ENCODE data around the gene PHLDB3. TPM values are rescaled to one million over a fixed set of nuclear protein-coding genes. Genes with fewer than 3 reads are reported as not detected.

Gene PHLDB3
- total and polyA plus RNA-seq, 2 of the 13 experiments (the other 11 are each of a cell fraction or from before 2014, with no cell fraction given), result 11.3 to 14.5 TPM

GRCh38 chr19:43464134-43464775 lies 40.3 kb downstream of the PHLDB3 start:
- H3K9ac ChIP-seq (ENCODE audit: insufficient read depth, low read depth, low read length), result peak overlapping the region; percentile 53
- H3K27ac ChIP-seq (ENCODE audit: extremely low read length, insufficient read depth, low read length), result peak overlapping the region; percentile 64
- intact Hi-C loops (cut with micrococcal nuclease; ENCODE audit: unreplicated experiment), result no loop called here
- no TSS peak for BruUV-seq (replicated peaks)
- WGBS (ENCODE audit: low lambda C conversion rate), result 3% methylated on average over 8 of the region's 33 CpGs
- H3K36me3 ChIP-seq (replicated peaks in 1 of 2; ENCODE audit: control insufficient read depth in 1 of 2, insufficient read depth in 2 of 2, low read length in 2 of 2), result no peaks in the 10 kb centered on the region
- H3K4me1 ChIP-seq (ENCODE audit: insufficient read depth, low read length), result peaks cover 59% of the 10 kb centered on the region
- no peaks in the 10 kb centered on the region for H3K79me2 ChIP-seq (ENCODE audit: insufficient read depth, low read length)
- ChIA-PET POLR2A (interaction anchor here (1.0 to 2.6 kb wide), 8 partner anchors 9 to 204 kb away, joined by 4 to 47 read pairs (median 8); partner anchors contain the start of gene PHLDB3), CTCF (ENCODE audit: low intra/inter-chr PET ratio, low total read pairs) (no interaction called here)
- no peaks in the 10 kb centered on the region for H3K9me3 ChIP-seq (ENCODE audit: low read length)
- FAIRE-seq (no peak), DNase-seq (ENCODE audit: low spot score) (no peak), ATAC-seq (peak; percentile 65)
- H3K27me3 ChIP-seq (ENCODE audit: control insufficient read depth in 1 of 2, insufficient read depth in 2 of 2, low read length in 2 of 2), result no peaks in the 10 kb centered on the region
- in situ Hi-C loops (cut with HindIII; ENCODE audit: extremely low pct_ligation_motif_present, low pct_unique_long_range_greater_than_20kb), result no loop called here
- peak overlapping the region; percentile 88 for H2AFZ ChIP-seq (ENCODE audit: low read length)
- peak overlapping the region; percentile 70 to 84 (median 73) for H3K4me3 ChIP-seq (replicated peaks in 1 of 3; ENCODE audit: insufficient read depth in 1 of 3, low read depth in 2 of 3, low read length in 3 of 3)
- peak overlapping the region; percentile 99 for H3K4me2 ChIP-seq (ENCODE audit: low read depth, low read length)
- H4K20me1 ChIP-seq (ENCODE audit: insufficient read depth, low read length), result no peaks in the 10 kb centered on the region
- TF ChIP-seq RFXANK (CRISPR knock-in tag; IDR thresholded peaks at IDR 0.05) (no peak), HMGXB4 (CRISPR knock-in tag; IDR thresholded peaks at IDR 0.05; ENCODE audit: borderline replicate concordance in 1 of 2, low read depth in 1 of 2) (0 out of 4 replicates have a peak, but pooled peaks of 1 of the 2 experiments have one; percentile 0), TBX3 (IDR thresholded peaks at IDR 0.05; ENCODE audit: borderline replicate concordance) (no peak), NKX3-1 (CRISPR knock-in tag; IDR thresholded peaks at IDR 0.05) (no peak), KDM5B (CRISPR knock-in tag; IDR thresholded peaks at IDR 0.05; ENCODE audit: borderline replicate concordance) (no peak), GATA4 (IDR thresholded peaks at IDR 0.05; ENCODE audit: borderline replicate concordance, low read depth) (no peak), NFIB (CRISPR knock-in tag; IDR thresholded peaks at IDR 0.05; ENCODE audit: borderline replicate concordance) (no peak), ZBTB1 (CRISPR knock-in tag; IDR thresholded peaks at IDR 0.05; ENCODE audit: borderline replicate concordance) (no peak), ATAD3A (CRISPR knock-in tag; IDR thresholded peaks at IDR 0.05) (no peak), KLF13 (CRISPR knock-in tag; IDR thresholded peaks at IDR 0.05) (no peak), TAF15 (IDR thresholded peaks at IDR 0.05; ENCODE audit: low read depth, low read length, poor library complexity, severe bottlenecking) (no peak), RCOR2 (CRISPR knock-in tag; IDR thresholded peaks at IDR 0.05) (no peak), EHMT2 (IDR thresholded peaks at IDR 0.05; ENCODE audit: borderline replicate concordance, low read depth, low read length) (no peak), PHF8 (CRISPR knock-in tag; IDR thresholded peaks at IDR 0.05) (no peak), ASH2L (IDR thresholded peaks at IDR 0.05; ENCODE audit: insufficient read length, low read depth, low read length) (peak; percentile 14), ZNF558 (CRISPR knock-in tag; IDR thresholded peaks at IDR 0.05; ENCODE audit: borderline replicate concordance) (no peak), PAX8 (CRISPR knock-in tag; IDR thresholded peaks at IDR 0.05; ENCODE audit: borderline replicate concordance) (no peak), MXD4 (CRISPR knock-in tag; IDR thresholded peaks at IDR 0.05) (no peak), IKZF1 (IDR thresholded peaks at IDR 0.05) (no peak), ZHX1 (CRISPR knock-in tag; IDR thresholded peaks at IDR 0.05; ENCODE audit: low read depth) (no peak), HNRNPLL (IDR thresholded peaks at IDR 0.05; ENCODE audit: low read depth, low read length, poor library complexity, severe bottlenecking) (peak; percentile 3), ZNF335 (CRISPR knock-in tag; IDR thresholded peaks at IDR 0.05) (no peak)
